NCI-H226 (cell line): ENCODE data around the gene ZNF638.

Experiments used
- DNase-seq: peaks from one replicate; pipeline ENCODE4 v3.0.0-alpha.2; 2015

Gene ZNF638

GRCh38 chr2:71457123-71457915, 125.7 kb downstream of the ZNF638 start:
- DNase-seq, result no peak

GRCh38 chr2:71457923-71458322, 126.3 kb downstream of the ZNF638 start:
- DNase-seq, result peak; percentile 56

GRCh38 chr2:71458413-71459083, 127.0 kb downstream of the ZNF638 start:
- peak; percentile 54 for DNase-seq

GRCh38 chr2:71459084-71459431, 127.5 kb downstream of the ZNF638 start:
- DNase-seq, result no peak

- no peak for DNase-seq
Measured at GRCh38 chr2:71460056-71460455, 128.5 kb downstream of the ZNF638 start.

- DNase-seq, result no peak
Measured at GRCh38 chr2:71460595-71461303, 129.2 kb downstream of the ZNF638 start.

- no peak for DNase-seq
Measured at GRCh38 chr2:71461304-71461671, 129.7 kb downstream of the ZNF638 start.

- DNase-seq, result no peak
Measured at GRCh38 chr2:71462056-71462605, 130.5 kb downstream of the ZNF638 start.

GRCh38 chr2:71462641-71463341, 131.2 kb downstream of the ZNF638 start:
- DNase-seq, result no peak

- no peak for DNase-seq
Measured at GRCh38 chr2:71463342-71463654, 131.7 kb downstream of the ZNF638 start.

GRCh38 chr2:71464389-71464788, 132.8 kb downstream of the ZNF638 start:
- DNase-seq, result no peak

GRCh38 chr2:71465356-71465755, 133.8 kb downstream of the ZNF638 start:
- no peak for DNase-seq

- no peak for DNase-seq
Measured at GRCh38 chr2:71465961-71466300, 134.3 kb downstream of the ZNF638 start.

GRCh38 chr2:71466301-71467179, 135.0 kb downstream of the ZNF638 start:
- no peak for DNase-seq

GRCh38 chr2:71467180-71467815, 135.7 kb downstream of the ZNF638 start:
- DNase-seq, result no peak

GRCh38 chr2:71468279-71469015, 136.9 kb downstream of the ZNF638 start:
- no peak for DNase-seq

- DNase-seq, result no peak
Measured at GRCh38 chr2:71469403-71470398, 138.1 kb downstream of the ZNF638 start.

GRCh38 chr2:71471276-71471675, 139.7 kb downstream of the ZNF638 start:
- DNase-seq, result peak; percentile 94

- no peak for DNase-seq
Measured at GRCh38 chr2:71472019-71472418, 140.4 kb downstream of the ZNF638 start.
